Ishikawa (cell line): Measurements from ENCODE around the gene SLC7A11.

Experiments used
- CREB1 ChIP-seq: IDR thresholded peaks from 2 replicates; pipeline ENCODE4 v1.6.1; 2012; ENCODE audit warnings: low read depth
- EGR1 ChIP-seq: IDR thresholded peaks from 2 replicates; pipeline ENCODE4 v1.6.1; 2012
- EP300 ChIP-seq: IDR thresholded peaks from 2 replicates; pipeline ENCODE4 v1.6.1; 2012; ENCODE audit warnings: borderline replicate concordance
- FOXM1 ChIP-seq: IDR thresholded peaks from 2 replicates; pipeline ENCODE4 v1.6.1; 2012; ENCODE audit warnings: low read depth, borderline replicate concordance
- TAF1 ChIP-seq: IDR thresholded peaks from 2 replicates; pipeline ENCODE4 v1.6.1; 2012; ENCODE audit warnings: low read depth, mild to moderate bottlenecking
- TEAD4 ChIP-seq: IDR thresholded peaks from 2 replicates; pipeline ENCODE4 v1.6.1; 2012
- TF ChIP-seq, protein P1 (sequence below): IDR thresholded peaks from 2 replicates; pipeline ENCODE4 v1.6.1; 2012
- TF ChIP-seq, protein P2 (sequence below): IDR thresholded peaks from 2 replicates; pipeline ENCODE4 v1.6.1; 2012; ENCODE audit warnings: low read depth, mild to moderate bottlenecking

DNA sequence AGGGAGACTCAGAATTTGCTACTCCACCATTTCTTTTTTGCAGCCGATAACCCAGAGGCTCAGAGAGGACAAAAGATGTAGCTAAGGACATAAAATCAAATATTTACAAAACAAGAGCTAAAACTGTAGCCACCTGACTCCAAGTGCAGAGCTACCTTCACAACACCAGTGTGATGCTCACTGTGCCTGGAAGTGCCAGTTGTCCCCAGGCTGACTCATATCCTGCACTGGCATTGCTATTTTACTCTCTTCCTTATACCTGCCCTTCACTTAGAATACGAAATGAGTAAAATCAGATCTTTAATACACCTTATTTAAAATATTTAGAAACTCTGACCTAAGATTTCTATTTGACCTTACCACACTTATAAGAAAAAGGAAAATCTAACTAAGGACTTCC is 39.5 kb downstream of the SLC7A11 start:
- TF ChIP-seq EP300 = no peak
- TF ChIP-seq, protein P1, sequence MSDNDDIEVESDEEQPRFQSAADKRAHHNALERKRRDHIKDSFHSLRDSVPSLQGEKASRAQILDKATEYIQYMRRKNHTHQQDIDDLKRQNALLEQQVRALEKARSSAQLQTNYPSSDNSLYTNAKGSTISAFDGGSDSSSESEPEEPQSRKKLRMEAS = no peak
- no peak for TF ChIP-seq EGR1
- TF ChIP-seq TAF1 = no peak
- no peak for TF ChIP-seq TEAD4
- TF ChIP-seq, protein P2, sequence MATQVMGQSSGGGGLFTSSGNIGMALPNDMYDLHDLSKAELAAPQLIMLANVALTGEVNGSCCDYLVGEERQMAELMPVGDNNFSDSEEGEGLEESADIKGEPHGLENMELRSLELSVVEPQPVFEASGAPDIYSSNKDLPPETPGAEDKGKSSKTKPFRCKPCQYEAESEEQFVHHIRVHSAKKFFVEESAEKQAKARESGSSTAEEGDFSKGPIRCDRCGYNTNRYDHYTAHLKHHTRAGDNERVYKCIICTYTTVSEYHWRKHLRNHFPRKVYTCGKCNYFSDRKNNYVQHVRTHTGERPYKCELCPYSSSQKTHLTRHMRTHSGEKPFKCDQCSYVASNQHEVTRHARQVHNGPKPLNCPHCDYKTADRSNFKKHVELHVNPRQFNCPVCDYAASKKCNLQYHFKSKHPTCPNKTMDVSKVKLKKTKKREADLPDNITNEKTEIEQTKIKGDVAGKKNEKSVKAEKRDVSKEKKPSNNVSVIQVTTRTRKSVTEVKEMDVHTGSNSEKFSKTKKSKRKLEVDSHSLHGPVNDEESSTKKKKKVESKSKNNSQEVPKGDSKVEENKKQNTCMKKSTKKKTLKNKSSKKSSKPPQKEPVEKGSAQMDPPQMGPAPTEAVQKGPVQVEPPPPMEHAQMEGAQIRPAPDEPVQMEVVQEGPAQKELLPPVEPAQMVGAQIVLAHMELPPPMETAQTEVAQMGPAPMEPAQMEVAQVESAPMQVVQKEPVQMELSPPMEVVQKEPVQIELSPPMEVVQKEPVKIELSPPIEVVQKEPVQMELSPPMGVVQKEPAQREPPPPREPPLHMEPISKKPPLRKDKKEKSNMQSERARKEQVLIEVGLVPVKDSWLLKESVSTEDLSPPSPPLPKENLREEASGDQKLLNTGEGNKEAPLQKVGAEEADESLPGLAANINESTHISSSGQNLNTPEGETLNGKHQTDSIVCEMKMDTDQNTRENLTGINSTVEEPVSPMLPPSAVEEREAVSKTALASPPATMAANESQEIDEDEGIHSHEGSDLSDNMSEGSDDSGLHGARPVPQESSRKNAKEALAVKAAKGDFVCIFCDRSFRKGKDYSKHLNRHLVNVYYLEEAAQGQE = no peak
- TF ChIP-seq CREB1 = no peak
- TF ChIP-seq FOXM1 = no peak
